NT2/D1 (cell line): ENCODE results near the gene QPCT.

Source experiments
- SUZ12 ChIP-seq: IDR thresholded peaks from 2 replicates; pipeline ENCODE4 v1.6.1; 2011; ENCODE audit not compliant: insufficient read length, insufficient read depth; ENCODE audit errors: extremely low read depth
- YY1 ChIP-seq: IDR thresholded peaks from 2 replicates; pipeline ENCODE4 v1.6.1; 2011; ENCODE audit not compliant: insufficient read length, insufficient read depth

DNA sequence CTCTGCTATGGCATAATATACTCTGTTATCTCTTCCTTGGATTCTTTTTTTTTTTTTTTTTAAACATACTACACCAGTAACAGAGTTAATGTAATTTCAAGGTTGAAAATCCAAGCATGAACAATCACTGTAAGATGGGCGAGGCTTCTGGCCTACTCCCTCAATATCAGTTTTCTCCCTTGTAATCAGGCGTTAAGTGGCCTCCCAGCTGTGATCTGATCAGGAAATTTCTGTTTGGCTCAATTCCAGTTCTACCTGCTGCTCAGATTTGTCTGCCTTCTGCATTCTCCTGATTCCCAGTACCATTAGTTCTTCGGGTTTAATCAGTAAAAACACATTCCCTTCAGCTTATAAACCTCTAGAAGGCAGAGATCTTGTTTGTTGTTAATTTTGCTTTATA lies 38.4 kb upstream of the QPCT start:
- TF ChIP-seq YY1 (no peak), SUZ12 (no peak)
